Left renal pelvis (tissue), 4 donors: Measurements from ENCODE around the gene SLC2A9. TPM values are rescaled to one million over a fixed set of nuclear protein-coding genes. Genes with fewer than 3 reads are reported as not detected.

Experiments used
- DNase-seq, 4 donors: peaks; one replicate each; pipeline ENCODE4 v3.0.0-alpha.2; 2013; ENCODE audit warnings: low read depth in 4 of 4, low spot score in 3 of 4
- polyA plus RNA-seq, 4 donors: library from polyadenylated mRNA; unstranded; fragments of 120-200 nt; gene quantifications; one replicate each; pipeline ENCODE4 v1.2.1, GENCODE V29; 2013; ENCODE audit not compliant: insufficient read length in 4 of 4

Gene SLC2A9
- polyA plus RNA-seq, 4 donors = 4.8 to 11.1 (median 10.1) TPM

DNA sequence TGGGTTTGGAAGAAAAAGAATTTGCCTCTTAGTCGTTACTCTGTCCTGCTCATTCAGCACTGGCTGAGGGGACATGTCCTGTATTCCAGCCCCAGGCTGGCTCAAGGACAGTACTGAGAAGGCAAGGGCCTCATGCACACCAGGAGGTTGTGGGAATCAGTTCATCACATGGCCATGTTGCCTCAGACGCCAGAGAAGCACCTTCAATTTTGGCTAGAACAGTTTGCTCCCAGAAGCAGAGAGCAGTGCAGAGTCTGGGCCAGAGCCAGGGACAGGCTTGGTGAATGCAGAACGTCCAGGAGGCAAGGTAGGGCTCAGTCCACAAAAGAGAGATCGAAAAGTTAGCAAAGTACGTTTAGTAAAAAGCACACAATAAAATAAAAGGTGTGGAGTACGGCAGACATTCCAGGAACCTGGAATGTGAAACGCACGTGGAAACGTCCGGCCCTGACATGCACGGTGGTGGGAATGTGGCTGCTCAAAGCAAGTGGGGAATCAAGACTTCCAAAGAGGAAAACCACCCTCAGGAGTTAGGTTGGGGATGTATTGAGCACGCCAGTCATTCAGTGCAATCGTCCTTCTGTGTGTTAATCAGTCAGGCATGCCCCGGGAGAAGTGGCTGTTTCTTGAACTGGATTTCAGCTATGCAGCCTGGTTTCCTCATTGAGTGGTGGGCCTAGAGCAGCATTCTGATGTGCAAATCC, 1.2 kb upstream of the SLC2A9 start:
- DNase-seq = no peak

- no peak for DNase-seq
Observed at GRCh38 chr4:10021653-10022023, 341 bp upstream of the SLC2A9 start.

DNA sequence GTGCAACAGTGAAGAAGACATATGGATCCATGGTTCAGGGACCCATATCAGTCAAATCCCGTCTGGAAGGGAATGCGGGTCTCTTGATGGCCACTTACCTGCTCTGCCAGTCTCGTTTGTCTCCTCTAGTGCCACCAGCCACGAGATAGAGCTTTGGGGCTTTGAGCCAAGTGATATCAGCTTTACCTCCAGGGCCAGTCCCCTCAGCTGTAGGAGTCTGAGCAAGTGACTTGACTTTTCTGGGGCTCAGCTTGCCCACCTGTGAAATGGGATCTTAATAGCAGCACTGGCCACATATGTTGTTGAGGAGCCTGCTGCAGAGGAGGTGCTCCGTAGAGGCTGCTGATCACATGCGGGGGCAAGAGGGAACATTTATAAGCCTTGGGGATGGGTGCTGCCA, 1.2 kb downstream of the SLC2A9 start:
- DNase-seq = no peak

DNA sequence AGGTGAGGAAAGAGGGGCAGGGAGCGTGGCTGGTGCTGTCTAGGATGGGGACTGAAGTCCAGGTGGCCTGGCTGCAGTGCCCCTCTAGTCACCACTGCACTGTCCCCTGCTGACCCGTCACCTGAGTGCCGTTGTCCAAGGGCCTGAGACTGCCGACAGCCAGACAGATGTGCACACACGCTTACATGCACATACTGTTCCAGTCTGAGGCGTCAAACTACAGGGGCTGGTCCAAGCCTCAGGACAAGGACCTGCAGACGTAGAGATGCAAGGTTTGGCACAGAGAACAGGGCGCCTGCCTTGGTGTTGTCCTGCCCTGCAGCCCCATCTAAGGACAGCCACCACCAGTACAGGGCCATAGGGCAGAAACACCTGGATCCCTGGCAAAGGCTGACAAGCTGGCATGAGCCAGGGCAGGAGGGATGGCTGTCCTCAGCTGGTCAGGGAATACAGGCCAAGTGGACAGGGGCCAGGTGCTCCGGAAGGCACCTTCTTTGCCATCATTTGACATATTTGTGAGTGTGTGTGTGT, 1.7 kb downstream of the SLC2A9 start:
- no peak for DNase-seq

DNA sequence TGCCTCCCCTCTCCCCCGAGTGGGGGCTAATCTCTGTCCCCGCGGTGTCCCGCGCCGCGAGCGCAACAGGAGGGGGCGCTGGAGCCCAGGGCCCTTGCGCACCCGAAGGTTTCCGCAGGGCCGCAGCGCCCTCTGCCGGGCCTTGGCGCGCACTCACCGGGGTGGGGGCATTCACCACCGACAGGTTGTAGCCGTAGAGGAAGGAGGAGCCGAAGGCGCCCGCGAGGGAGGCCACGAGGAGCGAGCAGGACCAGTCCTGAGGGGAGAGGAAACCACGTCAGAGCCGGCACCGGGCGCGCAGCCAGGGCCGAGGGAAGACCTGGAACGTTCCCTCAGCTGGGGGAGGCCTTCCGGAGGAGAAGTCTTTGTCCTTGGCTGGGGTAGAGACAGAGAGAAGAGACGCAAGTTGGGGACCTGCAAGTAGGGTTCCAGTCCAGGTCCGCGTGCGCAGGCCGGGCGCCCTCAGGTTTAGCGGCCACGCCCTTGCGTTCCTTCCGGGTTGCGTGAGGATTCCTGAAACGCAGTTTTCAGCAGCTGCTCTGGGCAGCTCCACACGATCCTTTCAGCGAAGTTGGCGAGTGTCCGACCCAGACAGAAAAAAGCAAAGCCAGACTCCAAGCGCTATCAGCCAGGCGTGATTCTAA, 2.4 kb downstream of the SLC2A9 start:
- DNase-seq = peak; percentile 81 to 86 (median 82)

DNA sequence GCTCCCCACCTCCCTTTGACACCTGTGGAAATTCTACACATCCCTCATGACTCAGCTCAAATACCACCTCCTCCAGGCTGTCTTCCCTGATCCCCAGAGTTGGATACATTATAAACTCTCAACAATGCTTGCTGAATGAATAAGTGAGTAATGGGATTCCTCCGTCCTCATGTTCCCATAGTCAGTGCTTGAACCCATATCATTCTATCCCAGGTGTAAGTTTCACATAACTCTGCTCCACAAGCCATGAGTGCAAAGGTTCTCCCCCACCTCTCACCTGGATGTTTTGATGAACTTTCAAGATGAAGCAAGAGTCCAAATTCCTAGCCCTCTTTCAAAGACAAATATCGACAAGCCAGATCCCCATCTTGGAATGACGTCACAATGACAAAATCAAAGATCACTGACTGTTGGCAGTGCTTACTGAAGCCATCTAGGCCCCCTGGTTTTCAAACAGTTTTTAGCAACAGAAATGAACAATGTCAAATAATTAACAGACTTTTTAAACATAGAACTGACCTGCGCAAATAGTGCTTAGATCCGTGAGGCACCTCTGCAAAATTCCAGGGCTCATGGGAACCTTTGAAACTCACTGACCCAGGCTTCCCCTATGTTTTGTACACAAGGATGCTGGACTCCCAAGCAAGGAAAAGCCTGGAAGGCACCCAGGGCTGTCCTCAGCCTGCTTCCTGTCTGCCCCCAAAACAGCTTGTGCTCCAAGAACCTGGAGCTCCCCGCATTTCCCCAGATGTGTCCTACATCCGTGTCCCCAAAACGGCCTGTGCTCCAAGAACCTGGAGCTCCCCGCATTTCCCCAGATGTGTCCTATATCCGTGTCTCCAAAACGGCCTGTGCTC, 4.0 kb downstream of the SLC2A9 start:
- no peak for DNase-seq

- DNase-seq = no peak
Observed at GRCh38 chr4:10016169-10016568, 5.1 kb downstream of the SLC2A9 start.

DNA sequence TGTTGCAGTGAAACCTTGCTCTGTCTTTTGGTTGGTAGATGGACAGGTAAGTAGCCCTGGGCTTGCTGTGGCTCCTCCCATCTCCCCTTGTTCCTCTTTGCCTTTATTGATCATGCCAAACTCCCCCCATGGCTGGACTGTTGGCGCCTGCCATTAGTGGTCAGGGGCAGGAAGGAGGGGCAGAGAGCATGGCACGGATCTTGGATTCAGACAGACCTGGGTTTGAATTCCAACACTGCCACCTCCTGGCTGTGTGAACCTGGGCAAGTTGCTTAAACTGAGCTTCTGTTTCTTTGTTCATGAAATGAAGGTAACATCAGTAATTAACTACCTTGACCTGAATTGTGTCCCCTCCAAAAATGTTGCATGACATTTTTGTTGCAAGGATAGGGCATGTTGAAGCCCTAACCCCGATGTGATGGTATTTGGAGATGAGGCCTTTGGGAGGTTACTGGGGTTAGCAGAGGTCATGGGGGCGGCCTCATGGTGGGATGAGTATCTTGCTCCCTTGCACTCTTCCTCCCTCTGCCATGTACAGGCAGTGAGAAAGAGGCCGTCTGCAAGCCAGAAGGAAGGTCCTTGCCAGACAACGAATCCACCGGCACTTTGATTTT, 6.0 kb downstream of the SLC2A9 start:
- peak in 1 of 4 donors; percentile 26 for DNase-seq

- DNase-seq = no peak
Observed at GRCh38 chr4:10013722-10014121, 7.6 kb downstream of the SLC2A9 start.

GRCh38 chr4:10011885-10012284, 9.4 kb downstream of the SLC2A9 start:
- DNase-seq = no peak

- no peak for DNase-seq
Observed at GRCh38 chr4:10011277-10011676, 10.0 kb downstream of the SLC2A9 start.

DNA sequence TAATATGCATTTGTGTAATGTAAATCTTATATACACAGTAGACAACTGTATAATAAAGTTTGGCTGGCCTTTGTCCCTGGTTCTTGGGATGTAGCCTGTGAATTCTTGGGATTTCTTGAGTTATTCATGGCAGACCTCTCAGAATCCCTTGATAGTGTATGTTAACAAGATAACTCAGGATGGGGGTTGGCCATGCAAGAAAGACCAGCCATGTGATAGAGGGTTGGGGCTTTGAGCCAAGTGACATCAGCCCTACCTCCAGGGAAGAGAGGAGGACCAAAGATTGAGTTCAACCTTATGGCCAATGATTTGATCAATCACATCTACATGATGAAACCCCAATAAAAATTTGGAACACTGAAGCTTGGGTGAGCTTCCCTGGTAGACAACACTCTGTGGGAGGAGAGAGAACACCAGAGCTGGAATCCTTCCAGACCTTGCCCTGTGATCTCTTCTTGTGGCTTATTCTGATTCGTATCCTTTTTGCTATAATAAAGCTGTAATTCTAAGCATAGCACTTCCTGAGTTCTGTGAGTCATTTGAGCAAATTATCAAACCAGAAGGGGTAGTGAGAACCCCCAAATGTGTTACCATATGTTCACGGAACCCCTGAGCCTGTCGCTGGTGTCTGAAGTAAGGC, 11.3 kb downstream of the SLC2A9 start:
- no peak for DNase-seq

GRCh38 chr4:10008609-10009005, 12.7 kb downstream of the SLC2A9 start:
- no peak for DNase-seq

DNA sequence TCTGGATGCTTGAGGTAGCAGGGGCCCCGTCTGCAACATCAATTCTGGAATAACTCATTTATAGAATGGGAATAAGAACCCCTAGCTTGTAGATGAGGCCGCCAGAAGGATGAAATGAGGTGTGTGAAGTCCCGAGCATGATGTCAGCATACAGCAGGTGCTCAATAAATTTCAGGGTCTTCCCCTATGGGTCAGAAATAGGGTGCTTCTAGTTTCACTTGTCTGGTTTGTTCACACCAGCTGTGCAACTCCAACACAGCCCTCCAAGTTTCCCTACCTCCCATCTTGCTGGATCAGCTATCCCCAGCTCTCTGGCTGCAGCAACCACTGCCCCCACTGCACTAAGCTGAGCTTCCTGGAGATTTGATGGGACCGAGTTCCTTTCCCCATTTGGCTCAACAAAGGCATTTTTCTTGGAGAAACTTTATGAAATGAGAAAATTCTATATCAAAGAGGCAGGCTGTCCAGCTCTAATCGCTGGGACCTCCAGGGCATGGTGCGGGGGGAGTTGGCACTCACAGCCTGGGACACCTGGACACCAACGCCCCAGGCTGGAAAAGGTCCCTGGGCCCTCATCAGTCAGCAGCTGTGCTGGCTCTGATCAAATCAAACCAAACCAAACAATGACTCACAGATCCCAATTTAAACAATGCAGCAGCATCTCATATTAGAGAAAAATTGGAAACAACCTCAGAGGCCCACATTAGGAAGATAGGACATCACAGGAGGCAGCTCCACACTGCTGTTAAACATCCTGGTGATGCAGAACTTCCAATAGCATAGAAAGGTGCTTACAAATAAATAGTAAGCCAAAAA, 13.3 kb downstream of the SLC2A9 start:
- no peak for DNase-seq

DNA sequence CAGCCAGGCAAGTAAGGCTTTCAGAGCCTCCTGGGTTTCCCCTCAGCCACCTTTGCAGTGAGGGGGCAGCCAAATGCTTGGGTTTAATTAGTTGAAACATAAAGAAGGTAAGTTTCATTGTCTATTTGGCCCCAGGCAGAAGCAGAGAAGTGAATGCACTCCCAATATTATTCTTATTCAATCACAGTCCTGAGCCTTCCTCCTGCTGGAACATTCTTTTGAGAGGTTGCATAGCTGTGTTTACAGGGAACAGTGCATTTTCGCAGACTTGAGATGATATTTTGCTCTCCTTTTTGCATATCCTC, 13.9 kb downstream of the SLC2A9 start:
- DNase-seq = no peak

DNA sequence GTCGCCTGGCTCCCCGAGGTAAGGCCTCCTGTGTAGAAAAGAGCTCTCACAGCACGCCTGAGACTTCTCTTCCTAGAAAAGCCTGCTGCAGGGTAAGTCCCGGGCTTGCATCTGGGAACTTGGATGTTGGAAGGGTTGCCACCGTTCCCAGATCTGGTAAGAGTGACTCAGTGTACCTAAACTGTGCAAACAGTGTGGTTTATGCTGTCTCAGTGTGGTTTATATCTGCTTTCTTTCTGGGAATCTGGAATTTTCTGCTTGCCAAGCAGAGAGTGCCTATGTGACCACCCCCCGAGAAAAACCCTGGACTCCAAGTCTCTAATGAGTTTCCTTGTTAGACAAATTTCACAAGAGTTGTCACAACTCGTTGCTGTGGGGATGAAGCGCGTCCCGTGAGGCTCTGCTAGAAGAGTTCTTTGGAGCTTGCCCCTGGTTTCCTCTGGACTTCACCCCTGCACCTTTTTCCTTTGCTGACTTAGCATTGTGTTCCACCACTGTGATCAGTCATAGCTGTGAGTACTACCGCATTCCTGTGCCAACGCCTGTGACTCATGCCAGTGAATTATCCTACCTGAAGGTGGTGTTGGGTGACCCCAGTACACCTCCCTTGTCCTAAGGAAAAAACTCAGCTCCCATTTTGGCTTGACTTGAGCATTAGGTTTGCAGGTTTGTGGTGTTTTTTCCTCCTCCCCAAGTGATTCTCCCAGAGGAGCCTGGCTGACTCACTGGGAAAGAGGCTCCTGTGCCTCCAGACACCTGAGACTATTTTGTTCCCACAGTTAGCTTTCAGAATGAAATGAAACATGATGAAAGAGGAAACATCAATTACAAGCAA, 14.5 kb downstream of the SLC2A9 start:
- DNase-seq = no peak

DNA sequence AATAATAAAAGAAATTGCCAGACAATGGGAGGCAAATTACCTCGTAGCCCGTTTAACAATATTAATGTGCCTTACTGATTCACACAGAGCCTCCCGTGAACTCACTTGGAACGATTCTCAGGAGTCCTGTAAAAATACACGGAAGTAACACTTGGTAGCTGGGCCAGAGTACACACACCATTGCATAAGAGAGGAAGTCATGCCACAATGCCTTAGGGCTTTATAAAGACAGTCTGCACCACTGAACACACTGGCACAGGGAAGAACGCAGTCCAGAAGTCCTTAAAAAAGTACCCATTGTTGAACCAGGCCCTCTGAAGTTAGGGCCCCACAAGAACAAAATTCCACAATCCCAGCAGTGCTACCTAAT, 15.1 kb downstream of the SLC2A9 start:
- DNase-seq = peak in 1 of 4 donors; percentile 33

DNA sequence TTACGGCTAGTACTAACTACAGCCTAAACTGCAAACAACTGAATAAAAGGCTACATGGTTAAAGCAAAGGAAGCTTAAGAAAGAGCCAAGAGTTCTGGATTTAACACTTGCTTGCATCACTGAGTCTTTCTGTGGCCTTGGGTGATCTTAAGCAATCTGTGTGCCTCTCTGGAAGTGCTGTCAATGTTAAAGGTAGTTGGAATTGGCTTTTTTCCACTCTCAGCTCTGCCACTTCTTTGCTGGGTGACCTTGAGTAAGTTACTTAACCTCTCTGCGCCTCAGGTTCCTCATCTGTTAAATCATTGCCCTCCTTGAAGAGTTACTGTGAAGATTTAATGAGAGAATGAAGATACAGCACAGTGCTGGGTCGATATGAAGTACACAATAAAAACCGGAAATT, 15.7 kb downstream of the SLC2A9 start:
- no peak for DNase-seq

- DNase-seq = no peak
Observed at GRCh38 chr4:10003666-10004065, 17.6 kb downstream of the SLC2A9 start.
